Measurements from ENCODE around the gene DDIT4L.
"Not testable (repeated sequence)": the region's sequence is repeated elsewhere in the genome, so short reads cannot be mapped to it uniquely, and the experiment has no call there.

The DDIT4L gene, protein sequence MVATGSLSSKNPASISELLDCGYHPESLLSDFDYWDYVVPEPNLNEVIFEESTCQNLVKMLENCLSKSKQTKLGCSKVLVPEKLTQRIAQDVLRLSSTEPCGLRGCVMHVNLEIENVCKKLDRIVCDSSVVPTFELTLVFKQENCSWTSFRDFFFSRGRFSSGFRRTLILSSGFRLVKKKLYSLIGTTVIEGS

DNA sequence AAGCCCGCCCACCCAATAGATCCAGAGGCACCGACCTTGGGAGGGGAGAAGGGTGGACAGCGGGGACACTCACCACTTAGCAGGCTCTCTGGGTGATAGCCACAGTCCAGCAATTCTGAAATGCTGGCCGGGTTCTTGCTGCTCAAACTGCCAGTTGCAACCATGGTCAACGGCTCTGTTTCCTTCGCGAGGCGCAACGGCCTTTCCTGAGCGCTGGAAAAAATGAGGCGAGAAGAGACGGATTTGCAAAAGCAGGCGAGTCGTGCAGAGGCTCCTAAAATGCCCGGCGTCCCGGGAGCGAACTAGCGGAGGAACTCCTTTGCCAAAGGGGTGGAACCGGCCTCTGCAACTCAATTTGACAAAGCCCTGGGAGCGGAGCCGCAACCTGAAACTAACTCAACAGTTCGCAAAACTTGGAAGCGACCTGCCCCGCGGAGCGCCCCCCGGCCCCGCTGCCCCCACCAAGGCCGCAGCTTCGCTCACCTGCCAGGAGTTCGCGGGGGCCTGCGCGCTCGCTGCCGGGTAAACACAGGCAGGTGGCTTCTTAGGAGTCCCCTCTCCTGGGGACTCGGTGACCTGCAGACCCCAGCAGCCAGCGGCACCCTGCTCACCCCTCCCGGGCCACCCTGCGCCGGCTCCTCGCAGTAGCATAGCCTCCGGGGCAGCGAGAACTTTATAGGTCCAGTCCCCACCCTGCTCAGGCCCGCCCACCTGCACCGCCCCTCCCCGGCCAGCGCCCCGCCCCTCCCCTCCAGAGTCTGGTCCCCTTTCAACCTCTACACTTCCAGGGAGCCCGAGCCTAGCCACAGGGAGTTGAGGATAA, at the start of gene DDIT4L:
TSS of gene DDIT4L (minus strand) at position 649 of the 823 bp plus-strand sequence. CDS start at position 164, 485 bp downstream.
- DNase-seq (ENCODE audit: low read depth in 2 of 2): no peak

DNA sequence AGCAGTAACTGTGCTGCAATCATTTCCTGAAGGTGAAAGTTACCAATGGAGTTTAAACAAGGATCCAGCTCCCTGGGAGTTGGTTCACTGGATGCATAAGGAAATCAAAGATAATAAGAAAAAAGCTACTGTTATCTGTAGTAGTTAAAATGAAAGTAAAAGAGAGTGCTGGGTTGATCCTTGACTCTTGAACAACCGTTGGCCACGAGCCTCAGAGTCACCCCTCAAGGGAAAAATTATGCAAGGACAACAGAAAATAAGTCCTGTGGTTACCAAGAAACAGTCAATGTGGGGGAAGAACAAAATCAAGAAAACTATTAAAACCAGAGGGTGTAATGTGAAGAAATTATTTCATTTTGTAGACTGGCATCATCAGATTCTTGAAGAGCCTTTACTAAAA, 49.7 kb upstream of the DDIT4L start:
- DNase-seq (ENCODE audit: low read depth in 2 of 2): no peak

DNA sequence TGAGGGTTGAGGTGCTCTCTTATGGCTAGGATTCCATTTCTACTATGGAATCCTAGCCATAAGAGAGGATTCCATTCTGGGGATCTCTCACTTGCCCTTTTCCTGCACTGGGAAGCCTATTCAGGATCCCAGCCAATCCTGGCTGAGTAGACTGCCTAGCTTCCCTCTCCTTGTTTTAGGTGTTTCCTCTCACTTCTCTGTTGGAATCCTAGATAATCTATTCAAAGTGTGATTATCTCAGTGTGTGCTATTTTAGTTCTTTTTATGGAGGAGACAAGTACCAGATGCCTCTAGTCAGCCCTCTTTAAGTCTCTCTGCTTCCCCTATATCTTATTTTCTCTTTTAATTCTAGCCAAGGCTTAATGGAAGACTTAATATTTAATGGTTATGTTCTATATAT, 34.5 kb upstream of the DDIT4L start:
- DNase-seq (ENCODE audit: low read depth in 2 of 2): no peak

DNA sequence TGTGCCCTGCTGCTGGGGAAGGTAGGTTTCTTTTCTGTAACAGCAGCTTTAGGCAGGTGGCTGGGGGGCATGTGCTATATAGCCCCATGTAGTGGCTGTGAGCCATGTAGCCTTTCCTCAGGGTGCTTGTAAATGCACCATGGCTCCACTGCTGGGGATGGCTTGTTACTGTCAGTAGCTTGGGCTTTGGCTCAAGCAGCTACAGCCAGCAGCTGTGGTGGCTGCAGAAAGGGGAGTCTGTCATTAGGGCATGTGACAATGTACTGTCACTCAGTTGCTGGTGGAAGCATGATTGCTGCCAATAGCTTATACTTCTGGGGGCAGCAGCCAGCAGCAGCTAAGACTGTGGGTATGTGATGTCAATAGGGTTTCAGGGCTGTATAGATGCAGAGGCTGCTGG, 33.9 kb upstream of the DDIT4L start:
- DNase-seq (ENCODE audit: low read depth in 2 of 2): no peak

DNA sequence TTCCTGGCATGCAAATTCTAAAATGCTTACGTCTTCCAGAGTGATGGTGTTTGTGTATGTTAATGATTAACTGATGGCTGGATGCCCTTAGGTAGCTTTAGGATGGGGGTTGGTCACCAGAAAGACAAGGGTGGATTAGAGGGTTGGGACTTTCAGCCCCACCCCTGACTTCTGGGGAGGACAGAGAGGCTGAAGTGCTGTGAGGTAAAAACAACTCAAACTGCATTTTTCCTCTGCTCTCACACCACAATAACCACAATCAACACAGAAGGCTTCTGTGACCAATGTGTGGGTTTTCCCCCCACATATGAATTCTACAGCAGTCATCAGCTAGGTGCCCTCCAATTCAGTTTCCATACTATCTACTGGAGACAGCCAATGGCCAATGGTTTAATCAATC, 18.7 kb upstream of the DDIT4L start:
- no peak for DNase-seq (ENCODE audit: low read depth in 2 of 2)

DNA sequence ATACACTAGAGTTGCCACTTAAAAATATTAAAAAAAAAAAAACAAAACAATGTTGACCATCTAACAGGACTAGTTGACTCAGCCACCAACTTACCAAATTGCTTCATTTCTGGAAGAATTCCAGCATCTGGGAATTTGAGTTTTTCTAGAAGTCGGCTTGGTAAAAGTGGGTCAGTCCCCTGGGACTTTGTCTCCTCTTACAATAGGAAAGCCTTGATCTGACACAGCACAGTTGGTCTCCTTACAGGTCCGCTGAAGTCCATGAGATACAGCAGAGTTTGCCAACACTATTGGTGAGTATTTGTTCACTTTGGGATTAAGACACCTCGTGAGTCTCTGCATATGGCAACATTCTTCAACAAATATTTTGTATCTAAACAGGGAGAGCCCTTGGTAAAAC, 18.2 kb upstream of the DDIT4L start:
- no peak for DNase-seq (ENCODE audit: low read depth in 2 of 2)

DNA sequence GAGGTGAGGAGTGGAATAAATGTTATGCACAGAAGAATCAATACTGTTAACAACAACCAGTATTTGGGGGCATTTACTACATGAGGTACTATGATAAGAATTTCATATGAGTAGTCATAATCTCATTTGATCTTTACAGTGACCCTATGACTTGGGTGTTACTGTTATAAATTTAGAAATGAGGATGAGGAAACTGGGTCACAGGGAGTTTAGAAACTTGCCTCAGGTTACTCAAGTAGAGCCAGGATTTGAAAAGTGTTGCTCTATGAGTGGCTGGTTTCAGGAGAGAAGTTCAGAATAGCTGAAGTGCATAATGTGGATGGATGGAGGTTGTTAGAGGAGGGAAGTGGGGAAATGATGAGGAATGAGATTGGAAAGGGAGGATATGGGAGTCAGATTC, 16.6 kb upstream of the DDIT4L start:
- DNase-seq (ENCODE audit: low read depth in 2 of 2): no peak

DNA sequence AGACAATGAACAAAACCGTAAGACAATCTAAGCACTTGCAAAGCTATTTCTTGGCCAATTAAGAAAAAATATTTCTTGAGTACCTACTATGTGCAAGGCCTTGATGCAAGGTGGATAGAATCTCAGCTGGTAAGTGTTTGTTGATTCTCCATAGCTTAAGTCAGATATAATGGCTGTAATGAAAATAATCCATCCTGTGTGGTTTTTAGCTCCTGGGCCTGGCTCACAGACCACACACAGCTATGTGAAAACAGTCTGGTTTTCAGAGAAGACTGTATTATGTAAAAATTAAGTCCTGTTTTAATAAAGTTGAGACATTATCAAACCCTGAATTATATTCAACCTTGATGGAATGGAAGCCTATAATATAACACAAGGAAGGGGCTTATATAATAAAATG, 7.8 kb upstream of the DDIT4L start:
- DNase-seq (ENCODE audit: low read depth in 2 of 2): no peak

DNA sequence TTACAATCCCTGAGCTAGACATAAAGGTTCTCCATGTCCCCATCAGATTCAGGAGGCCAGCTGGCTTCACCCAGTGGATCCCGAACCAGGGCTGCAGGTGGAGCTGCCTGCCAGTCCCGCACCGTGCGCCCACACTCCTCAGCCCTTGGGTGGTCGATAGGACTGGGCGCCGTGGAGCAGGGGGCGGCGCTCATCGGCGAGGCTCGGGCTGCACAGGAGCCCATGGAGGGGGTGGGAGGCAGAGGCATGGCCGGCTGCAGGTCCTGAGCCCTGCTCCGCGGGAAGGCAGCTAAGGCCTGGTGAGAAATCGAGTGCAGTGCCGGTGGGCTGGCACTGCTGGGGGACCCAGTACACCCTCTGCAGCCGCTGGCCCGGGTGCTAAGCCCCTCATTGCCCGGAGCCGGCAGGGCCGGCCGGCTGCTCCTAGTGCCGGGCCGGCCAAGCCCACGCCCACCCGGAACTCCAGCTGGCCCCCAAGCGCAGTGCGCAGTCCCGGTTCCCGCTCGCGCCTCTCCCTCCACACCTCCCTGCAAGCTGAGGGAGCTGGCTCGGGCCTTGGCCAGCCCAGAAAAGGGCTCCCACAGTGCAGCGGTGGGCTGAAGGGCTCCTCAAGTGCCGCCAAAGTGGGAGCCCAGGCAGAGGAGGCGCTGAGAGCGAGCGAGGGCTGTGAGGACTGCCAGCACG, 6.3 kb upstream of the DDIT4L start:
- DNase-seq (ENCODE audit: low read depth in 2 of 2): not testable (repeated sequence)

DNA sequence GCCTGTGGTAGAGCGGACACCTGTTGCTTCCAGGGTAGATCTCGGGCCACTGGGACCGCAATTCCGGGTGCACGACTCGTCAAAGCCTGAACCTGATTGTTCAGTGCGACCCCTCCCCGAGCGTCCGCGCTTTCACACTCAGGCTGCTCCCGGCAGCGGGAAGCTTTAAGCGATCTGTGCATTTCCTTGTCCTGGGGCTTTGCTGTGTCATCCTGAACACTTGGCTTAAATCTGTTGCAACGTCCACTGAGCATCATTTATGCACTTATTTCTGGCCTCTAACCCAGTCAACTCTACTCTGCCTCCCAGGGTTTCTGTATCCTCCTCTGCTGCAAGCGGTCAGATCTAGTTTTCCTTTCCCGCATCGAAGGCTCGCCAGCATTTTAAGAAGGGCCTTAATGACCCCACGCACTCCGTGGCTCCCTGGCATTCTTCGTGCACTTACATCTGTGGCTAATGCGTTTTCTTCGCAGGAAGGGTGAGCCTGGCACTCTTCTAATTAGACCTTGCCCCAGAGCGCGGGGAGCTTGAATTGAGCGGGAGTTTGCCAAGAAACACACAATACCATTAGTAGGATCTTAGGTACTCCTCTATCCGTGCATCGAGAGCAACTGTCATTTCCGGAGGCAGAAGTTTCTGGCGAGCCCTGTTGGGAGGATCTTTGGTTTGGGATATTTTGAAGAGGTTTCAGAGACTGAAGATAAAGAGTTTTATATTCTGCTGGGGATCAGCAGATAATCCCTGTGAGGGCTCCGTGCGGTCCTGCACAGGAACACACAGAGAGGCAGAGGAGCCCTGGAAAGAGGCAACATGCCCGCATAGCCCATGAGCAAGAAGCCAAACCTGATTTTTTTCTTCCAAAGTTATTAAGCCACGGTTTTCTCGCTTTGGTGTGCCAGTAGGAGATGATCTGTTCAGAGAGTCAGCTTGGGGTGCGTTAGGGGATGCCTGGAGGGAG, 654 bp upstream of the DDIT4L start:
- DNase-seq (ENCODE audit: low read depth in 2 of 2): no peak

DNA sequence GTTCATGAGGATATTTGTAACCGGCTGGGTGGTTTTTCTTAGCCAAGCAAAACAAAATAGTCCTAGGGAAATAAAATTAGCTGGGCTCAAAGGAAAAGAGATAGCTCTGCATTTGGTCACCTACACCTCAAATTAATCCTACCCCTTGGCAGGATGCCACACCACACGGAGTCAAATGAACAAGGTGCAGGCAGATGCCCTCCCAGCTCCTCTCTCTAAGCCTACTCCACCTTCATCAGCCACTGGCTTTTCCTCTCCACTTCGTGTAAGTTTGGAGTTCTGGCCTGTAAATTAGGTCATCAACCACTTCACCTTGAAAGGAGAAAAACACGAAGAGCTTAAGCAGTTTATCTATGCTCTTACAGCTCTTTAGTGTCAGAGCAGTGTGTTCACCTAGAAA, 1.4 kb downstream of the DDIT4L start:
- DNase-seq (ENCODE audit: low read depth in 2 of 2): no peak

DNA sequence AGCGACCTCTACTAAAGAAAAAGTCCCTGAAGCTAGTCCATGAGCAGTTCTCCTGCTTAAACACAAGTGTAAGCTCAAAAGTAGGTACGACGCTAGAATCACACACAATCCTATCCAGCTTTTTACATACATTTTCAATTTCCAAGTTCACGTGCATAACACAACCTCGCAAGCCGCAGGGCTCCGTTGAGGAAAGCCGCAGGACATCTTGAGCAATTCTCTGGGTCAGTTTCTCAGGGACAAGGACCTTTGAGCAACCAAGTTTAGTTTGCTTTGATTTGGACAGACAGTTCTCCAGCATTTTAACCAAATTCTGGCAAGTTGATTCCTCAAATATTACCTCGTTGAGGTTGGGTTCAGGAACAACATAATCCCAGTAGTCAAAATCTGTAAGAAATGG, 2.5 kb downstream of the DDIT4L start:
- no peak for DNase-seq (ENCODE audit: low read depth in 2 of 2)

DNA sequence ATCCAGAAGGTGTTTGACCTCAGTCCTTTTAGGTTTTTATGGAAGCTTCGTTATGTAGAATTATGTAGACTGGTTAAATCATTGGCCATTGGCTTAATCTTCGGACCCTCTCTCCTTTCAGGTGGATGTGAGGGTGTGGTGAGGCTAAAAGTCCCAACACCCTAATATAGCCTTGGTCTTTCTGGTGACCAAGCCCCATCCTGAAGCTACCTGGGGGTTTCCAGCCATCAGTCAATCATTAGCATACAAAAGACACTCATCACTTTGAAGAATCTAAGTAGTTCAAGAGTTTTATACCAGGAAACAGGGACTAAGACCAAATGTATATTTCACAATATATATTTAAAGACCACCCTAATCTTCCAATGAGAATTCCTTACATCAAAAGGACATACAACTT, 5.5 kb downstream of the DDIT4L start:
- DNase-seq (ENCODE audit: low read depth in 2 of 2): no peak

DNA sequence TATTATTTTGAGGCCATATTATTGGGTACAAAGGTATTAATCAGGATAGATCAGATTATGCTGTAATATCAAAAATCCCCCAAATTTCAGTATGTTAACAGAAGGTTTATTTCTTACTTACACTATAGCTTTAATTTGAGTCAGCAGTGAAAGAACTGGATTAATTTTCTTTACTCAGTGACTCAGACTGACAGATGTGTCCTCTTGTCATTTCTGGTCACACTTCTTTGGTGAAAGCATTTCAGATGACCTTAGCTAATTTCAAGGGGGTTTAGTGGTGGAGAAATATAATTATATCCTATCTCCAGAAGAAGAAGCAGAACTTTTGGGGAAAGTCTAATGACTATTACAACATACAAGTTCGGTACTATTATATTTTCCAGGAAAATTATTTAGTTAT, 12.4 kb downstream of the DDIT4L start:
- DNase-seq (ENCODE audit: low read depth in 2 of 2): no peak

DNA sequence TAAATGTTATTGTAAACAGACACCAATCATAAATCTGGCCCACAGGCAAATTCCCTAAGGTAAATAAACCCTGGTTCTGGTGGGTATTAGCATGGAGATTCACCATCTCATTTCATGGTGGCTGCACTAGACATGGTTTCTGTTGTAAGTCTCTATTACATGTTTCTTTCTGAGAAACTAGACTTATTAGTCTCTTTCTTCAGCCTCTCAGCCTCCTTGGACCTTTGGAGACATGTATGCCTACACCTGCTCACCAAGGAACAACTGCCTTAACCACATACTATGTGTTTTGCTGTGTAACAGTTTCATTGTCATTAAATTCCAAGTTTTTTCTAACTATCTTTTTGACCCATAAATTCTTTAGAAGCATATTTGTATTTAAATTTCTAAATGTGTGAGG, 13.1 kb downstream of the DDIT4L start:
- no peak for DNase-seq (ENCODE audit: low read depth in 2 of 2)

DNA sequence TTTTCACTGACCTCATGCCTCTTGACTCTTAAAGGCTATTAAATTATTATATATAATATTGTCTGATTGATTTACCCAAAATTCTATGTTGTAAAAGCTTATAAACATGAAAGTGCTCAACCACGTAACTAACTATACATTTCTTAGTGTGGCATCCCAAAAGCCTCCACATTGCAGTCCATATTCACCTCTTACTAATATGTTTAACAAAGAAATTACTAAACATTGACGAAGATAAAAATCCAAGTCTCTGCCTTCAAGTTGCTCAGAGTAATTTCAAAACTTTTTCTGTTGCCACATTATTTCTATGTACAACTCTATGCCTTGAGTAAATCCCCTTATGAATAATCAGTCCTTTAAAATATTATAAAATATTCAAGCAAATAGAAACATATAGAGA, 14.4 kb downstream of the DDIT4L start:
- DNase-seq (ENCODE audit: low read depth in 2 of 2): no peak

DNA sequence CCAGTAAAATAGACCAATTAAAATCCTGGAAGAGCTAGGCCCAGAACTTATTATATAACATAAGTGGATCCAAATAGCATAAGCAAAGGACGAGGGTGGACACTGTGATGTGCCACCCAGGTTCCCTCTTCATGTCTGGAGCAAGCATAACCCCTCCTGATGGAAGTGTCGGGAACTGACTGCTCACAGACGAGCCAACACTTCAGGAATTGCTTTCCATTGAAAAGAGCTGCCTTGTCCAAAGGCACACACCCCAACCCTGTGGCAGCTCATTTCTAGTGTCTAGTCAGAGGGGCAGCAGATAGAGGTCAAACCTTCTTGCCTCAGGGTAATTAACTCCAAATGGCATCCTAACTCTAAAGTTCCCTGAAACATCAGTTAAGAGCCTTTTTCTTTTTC, 15.3 kb downstream of the DDIT4L start:
- DNase-seq (ENCODE audit: low read depth in 2 of 2): no peak

DNA sequence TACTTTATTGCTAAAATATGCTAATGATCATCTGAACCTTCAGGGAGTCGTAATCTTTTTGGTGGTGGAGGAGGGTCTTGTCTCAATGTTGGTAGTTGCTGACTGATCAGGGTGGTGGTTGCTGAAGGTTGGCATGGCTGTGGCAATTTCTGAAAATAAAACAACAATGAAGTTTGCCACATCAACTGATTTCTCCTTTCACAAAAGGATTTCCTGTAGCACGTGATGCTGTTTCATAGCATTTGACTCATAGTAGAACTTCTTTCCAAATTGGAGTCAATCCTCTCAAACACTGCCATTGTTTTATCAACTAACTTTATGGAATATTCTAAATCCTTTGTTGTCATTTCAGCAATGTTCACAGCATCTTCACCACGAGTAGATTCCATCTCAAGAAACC, 19.3 kb downstream of the DDIT4L start:
- no peak for DNase-seq (ENCODE audit: low read depth in 2 of 2)

DNA sequence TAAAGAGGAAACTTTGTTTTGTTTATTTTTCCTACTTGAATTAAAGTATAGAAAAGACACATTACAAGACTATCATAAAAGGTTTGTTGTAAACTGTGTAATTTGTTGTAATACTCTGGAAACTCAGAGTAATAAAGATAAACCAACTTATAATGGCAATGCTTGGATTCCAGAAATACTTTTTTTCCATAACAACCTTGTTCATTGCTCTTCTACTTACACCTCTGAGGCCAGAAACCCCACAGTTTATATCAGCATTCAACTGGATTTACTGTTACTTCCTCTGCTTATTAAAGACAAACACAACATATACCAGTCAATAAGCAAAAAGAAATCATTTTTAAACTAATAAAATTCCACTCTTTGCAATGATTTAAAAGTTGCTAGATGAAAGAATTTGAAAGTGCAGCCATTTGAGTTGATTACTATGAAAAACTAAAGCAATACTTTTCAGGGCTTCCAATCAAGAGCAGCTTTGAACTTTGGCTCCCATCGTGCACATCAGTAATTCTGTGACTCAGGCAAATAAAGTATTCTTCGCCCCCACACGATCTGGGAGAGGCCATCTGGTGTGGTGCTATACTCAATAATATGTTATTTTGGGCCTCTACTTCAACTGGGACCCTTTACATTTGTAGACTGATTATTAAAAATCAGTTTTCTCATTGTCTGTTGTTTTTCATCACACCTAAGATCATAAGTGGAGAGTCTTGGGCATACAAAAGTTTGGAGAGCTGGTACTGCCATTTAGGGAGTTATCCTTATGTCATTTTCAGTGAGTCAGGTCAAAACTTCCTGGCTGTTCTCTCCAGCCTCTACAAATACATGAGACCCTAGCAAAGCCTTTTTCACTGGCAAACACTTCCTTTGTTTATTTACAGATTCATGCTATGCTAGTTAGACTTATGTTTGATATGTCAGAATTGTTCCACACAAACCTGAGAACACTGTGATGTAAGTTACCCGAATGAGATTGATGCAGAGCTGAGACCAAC, 20.5 kb downstream of the DDIT4L start:
- no peak for DNase-seq (ENCODE audit: low read depth in 2 of 2)

DNA sequence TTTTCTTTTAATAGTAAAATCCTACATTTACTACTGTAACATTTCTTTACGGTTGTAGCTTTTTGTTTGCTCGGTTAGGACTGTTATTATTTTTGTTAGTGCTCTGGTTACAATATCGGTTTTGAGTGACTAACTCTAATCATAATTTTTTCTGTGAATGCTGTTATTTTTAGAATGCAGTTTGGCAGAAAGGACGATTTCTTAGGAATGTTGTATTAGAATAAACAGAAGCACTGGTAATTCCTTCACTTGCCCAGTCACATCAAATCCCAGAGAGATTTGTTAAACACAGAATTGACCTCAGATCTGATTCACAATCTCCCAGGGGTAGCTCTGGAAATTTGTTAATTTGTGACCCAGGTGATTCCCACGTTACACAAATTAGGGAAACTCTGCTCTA, 21.7 kb downstream of the DDIT4L start:
- DNase-seq (ENCODE audit: low read depth in 2 of 2): no peak
